Smooth muscle cell (in vitro differentiated cells): Measurements from ENCODE around the gene INPP5J. TPM values are rescaled to one million over a fixed set of nuclear protein-coding genes. Genes with fewer than 3 reads are reported as not detected.
"Not testable (repeated sequence)": the region's sequence is repeated elsewhere in the genome, so short reads cannot be mapped to it uniquely, and the experiment has no call there.

Experiments
- DNase-seq: peaks from one replicate; lab custom pipeline; 2025; ENCODE audit not compliant: unreplicated experiment; lab: John Stamatoyannopoulos, UW
- H2AFZ ChIP-seq: fragments of 200-600 bp; sonication (generic); 2 replicates; pipeline ENCODE4 v1.6.0; 2016; ENCODE audit warnings: antibody characterized with exemption, low read depth, mild to moderate bottlenecking
- H3F3A ChIP-seq: fragments of 200-600 bp; sonication (generic); 2 replicates; pipeline ENCODE4 v1.6.0; 2017; ENCODE audit warnings: antibody characterized with exemption, low read depth
- H3K27ac ChIP-seq: fragments of 200-600 bp; sonication (generic); 2 replicates; pipeline ENCODE4 v1.5.1; 2016; ENCODE audit warnings: low read depth, mild to moderate bottlenecking
- H3K27me3 ChIP-seq: fragments of 200-600 bp; sonication (generic); 2 replicates; pipeline ENCODE4 v1.6.1; 2016; ENCODE audit warnings: low read depth, mild to moderate bottlenecking
- H3K36me3 ChIP-seq: fragments of 200-600 bp; sonication (generic); 2 replicates; pipeline ENCODE4 v1.5.1; 2016; ENCODE audit warnings: low read depth
- H3K4me1 ChIP-seq: fragments of 200-600 bp; sonication (generic); 2 replicates; pipeline ENCODE4 v1.5.1; 2016; ENCODE audit warnings: low read depth
- H3K4me2 ChIP-seq: fragments of 200-600 bp; sonication (generic); 2 replicates; pipeline ENCODE4 v1.6.0; 2016; ENCODE audit warnings: mild to moderate bottlenecking
- H3K4me3 ChIP-seq: fragments of 200-600 bp; sonication (generic); 2 replicates; pipeline ENCODE4 v1.5.1; 2016; ENCODE audit warnings: mild to moderate bottlenecking
- H3K79me2 ChIP-seq: fragments of 200-600 bp; sonication (generic); 2 replicates; pipeline ENCODE4 v1.6.0; 2016; ENCODE audit warnings: low read depth, mild to moderate bottlenecking
- H3K9ac ChIP-seq: fragments of 200-600 bp; sonication (generic); 2 replicates; pipeline ENCODE4 v1.6.0; 2016; ENCODE audit warnings: low read depth
- H3K9me3 ChIP-seq: fragments of 200-600 bp; sonication (generic); replicated peaks from 2 replicates; pipeline ENCODE4 v1.5.1; 2016; ENCODE audit warnings: low read depth
- H4K20me1 ChIP-seq: fragments of 200-600 bp; sonication (generic); 2 replicates; pipeline ENCODE4 v1.6.0; 2016; ENCODE audit warnings: low read depth
- WGBS: methylation state at CpG from one replicate; pipeline ENCODE4 v1.1.7; 2016; ENCODE audit warnings: low lambda C conversion rate; 5-methylcytosine and 5-hydroxymethylcytosine counted together
- polyA plus RNA-seq: library from polyadenylated mRNA; unstranded; fragments of >200 nt; fragmentation: Nextera tagmentation; extraction: Ambion mirVana; gene quantifications from 2 replicates; pipeline ENCODE4 v1.2.1, GENCODE V29; 2016
- total RNA-seq: library from RNA; depleted of rRNA; stranded (reverse); fragments of >200 nt; gene quantifications from 2 replicates; pipeline ENCODE4 v1.2.3, GENCODE V29; 2014
- TF ChIP-seq, protein P1 (sequence below): fragments of 200-600 bp; sonication (generic); IDR thresholded peaks from 2 replicates; pipeline ENCODE4 v1.5.1; 2017; ENCODE audit warnings: borderline replicate concordance, mild to moderate bottlenecking, antibody characterized with exemption; ENCODE audit not compliant: insufficient read depth, poor library complexity, severe bottlenecking

The INPP5J gene
- total and polyA plus RNA-seq, 2 experiments from 2014 or later, result 0.66 to 1.2 TPM

DNA sequence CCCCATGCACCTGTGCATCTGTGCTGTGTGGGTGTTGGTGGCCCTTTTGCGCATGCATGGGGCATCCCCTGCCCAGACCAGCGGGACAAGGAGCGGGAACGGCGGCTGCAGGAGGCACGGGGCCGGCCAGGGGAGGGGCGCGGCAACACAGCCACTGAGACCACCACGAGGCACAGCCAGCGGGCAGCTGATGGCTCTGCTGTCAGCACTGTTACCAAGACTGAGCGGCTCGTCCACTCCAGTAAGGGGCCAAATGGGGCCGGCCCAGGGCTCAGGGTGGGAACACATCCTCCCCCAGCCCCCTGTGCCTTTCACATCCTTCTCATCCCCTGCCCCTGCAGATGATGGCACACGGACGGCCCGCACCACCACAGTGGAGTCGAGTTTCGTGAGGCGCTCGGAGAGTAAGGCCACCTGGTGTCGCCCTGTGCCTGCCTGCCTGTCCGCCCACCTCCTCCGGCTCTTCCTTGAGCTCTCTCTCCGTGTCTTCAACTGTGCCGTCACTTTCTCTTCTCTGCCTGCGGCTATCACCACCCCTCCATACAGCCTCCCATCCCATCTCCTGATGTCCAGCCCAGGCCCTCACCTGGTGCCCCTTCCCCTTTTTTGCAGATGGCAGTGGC is 26.0 kb upstream of the INPP5J start:
- H3F3A ChIP-seq, result peaks cover 29% of the 10 kb centered on the region
- no peak overlapping the region for H3K9ac ChIP-seq
- no peak overlapping the region for H2AFZ ChIP-seq
- no peak for DNase-seq
- no peak overlapping the region for H3K4me3 ChIP-seq
- no peak overlapping the region for H3K4me2 ChIP-seq
- WGBS, result 91% methylated on average over 19 of the region's 27 CpGs
- TF ChIP-seq, protein P1, sequence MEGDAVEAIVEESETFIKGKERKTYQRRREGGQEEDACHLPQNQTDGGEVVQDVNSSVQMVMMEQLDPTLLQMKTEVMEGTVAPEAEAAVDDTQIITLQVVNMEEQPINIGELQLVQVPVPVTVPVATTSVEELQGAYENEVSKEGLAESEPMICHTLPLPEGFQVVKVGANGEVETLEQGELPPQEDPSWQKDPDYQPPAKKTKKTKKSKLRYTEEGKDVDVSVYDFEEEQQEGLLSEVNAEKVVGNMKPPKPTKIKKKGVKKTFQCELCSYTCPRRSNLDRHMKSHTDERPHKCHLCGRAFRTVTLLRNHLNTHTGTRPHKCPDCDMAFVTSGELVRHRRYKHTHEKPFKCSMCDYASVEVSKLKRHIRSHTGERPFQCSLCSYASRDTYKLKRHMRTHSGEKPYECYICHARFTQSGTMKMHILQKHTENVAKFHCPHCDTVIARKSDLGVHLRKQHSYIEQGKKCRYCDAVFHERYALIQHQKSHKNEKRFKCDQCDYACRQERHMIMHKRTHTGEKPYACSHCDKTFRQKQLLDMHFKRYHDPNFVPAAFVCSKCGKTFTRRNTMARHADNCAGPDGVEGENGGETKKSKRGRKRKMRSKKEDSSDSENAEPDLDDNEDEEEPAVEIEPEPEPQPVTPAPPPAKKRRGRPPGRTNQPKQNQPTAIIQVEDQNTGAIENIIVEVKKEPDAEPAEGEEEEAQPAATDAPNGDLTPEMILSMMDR, result no peak
- no peaks in the 10 kb centered on the region for H3K79me2 ChIP-seq
- peaks cover 38% of the 10 kb centered on the region for H4K20me1 ChIP-seq
- H3K36me3 ChIP-seq, result peaks cover 5% of the 10 kb centered on the region
- no peaks in the 10 kb centered on the region for H3K4me1 ChIP-seq
- no peaks in the 10 kb centered on the region for H3K9me3 ChIP-seq
- H3K27me3 ChIP-seq, result no peaks in the 10 kb centered on the region
- H3K27ac ChIP-seq, result no peak overlapping the region

DNA sequence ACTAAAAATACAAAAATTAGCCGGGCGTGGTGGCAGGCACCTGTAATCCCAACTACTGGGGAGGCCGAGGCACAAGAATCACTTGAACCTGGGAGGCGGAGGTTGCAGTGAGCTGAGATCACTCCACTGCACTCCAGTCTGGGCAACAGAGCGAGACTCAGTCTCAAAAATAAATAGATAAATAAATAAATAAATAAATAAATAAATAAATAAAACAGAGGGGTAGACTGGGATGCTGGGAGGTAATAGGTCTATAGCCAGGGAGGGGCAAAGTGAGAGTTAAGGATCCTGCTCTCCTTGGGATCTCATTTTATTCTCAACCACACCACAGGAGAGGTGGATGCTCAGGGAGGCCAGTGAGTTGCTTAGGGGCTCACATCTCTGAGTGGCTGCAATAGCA is 25.2 kb upstream of the INPP5J start:
- H3K4me3 ChIP-seq, H3K9ac ChIP-seq, DNase-seq, H3K4me2 ChIP-seq, H3K9me3 ChIP-seq, H3K4me1 ChIP-seq, H3K27ac ChIP-seq, H2AFZ ChIP-seq, H3K36me3 ChIP-seq, H3K27me3 ChIP-seq, H3K79me2 ChIP-seq: not testable (repeated sequence)
- peaks cover 32% of the 10 kb centered on the region for H4K20me1 ChIP-seq
- WGBS, result 98% methylated on average over 5 of the region's 5 CpGs
- H3F3A ChIP-seq, result peaks cover 29% of the 10 kb centered on the region

DNA sequence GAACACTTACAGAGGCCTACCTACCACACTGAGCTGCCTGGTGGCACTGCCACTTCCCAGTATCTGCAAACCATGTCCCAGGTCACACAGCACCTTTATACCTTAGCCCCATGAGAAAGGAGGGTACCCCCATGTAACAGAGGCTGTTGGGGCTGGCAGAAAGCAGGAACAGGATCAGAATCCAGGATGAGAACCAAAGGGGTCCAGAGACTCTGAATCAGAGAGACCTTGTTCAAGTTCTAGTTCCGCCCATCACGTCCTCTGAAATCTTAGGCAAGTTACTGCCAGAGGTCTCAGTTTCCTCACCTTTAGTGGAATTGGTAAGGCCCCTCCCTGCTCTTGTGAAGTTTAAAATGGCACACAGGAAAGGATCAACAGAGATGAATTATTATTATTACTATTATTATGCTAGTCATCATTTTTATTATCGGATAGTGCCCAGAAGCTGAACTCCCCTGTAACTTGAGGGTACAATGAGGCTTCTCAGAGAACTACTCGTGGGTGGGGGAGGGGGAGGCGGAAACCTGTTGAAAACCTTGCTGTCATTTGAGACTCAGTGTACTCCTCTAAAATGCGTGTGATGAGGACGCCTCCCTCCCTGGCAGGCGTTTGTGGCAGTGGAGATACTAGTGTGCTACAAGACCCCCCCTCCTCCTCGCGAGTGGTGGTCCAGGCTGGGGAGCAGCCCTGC is 24.7 kb upstream of the INPP5J start:
- H3K27me3 ChIP-seq, result no peaks in the 10 kb centered on the region
- WGBS, result 92% methylated on average over 10 of the region's 10 CpGs
- DNase-seq, result no peak
- H3K4me1 ChIP-seq, result no peaks in the 10 kb centered on the region
- H3K9me3 ChIP-seq, result no peaks in the 10 kb centered on the region
- H2AFZ ChIP-seq, result no peak overlapping the region
- H3K9ac ChIP-seq, result no peak overlapping the region
- H4K20me1 ChIP-seq, result peaks cover 27% of the 10 kb centered on the region
- no peaks in the 10 kb centered on the region for H3K36me3 ChIP-seq
- no peaks in the 10 kb centered on the region for H3K79me2 ChIP-seq
- TF ChIP-seq, protein P1, result no peak
- peaks cover 33% of the 10 kb centered on the region for H3F3A ChIP-seq
- H3K27ac ChIP-seq, result no peak overlapping the region
- H3K4me3 ChIP-seq, result no peak overlapping the region
- no peak overlapping the region for H3K4me2 ChIP-seq

DNA sequence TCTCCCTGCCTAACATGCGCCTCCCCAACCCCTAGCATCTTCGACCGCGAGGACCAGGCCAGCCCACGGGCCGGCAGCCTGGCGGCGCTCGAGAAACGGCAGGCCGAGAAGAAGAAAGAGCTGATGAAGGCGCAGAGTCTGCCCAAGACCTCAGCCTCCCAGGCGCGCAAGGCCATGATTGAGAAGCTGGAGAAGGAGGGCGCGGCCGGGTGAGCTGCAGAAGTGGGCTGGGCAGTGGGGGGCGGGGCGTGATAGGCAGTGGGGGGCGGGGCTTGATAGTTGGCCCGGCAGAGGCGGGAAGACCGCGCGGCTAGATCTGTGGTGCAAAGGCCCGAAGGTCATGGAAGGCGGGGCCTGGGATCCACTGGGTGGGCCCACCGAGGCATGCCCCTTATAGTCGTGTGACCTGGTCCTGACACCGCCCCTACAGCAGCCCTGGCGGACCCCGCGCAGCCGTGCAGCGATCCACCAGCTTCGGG is 24.1 kb upstream of the INPP5J start:
- Histone ChIP-seq H3K36me3 (no peaks in the 10 kb centered on the region), H4K20me1 (peaks cover 26% of the 10 kb centered on the region), H3K4me2 (no peak overlapping the region), H3K4me1 (no peaks in the 10 kb centered on the region), H3K79me2 (no peaks in the 10 kb centered on the region), H3K9me3 (no peaks in the 10 kb centered on the region), H3K9ac (no peak overlapping the region), H3K27me3 (no peaks in the 10 kb centered on the region), H3K27ac (peak overlapping the region; percentile 35), H2AFZ (no peak overlapping the region), H3F3A (peaks cover 36% of the 10 kb centered on the region), H3K4me3 (no peak overlapping the region)
- DNase-seq, result no peak
- TF ChIP-seq, protein P1, result no peak
- 77% methylated on average over 27 of the region's 36 CpGs for WGBS
